GM06990 (cell line): ENCODE results near the gene KIAA0930.

ENCODE experiments used
- DNase-seq: peaks from one replicate; pipeline ENCODE4 v3.0.0-alpha.2; 2011; ENCODE audit not compliant: insufficient read length; ENCODE audit errors: extremely low read depth
- H3K27me3 ChIP-seq: replicated peaks from 2 replicates; pipeline ENCODE4 v1.6.0; 2011; ENCODE audit warnings: low read length; ENCODE audit not compliant: control insufficient read depth, insufficient read depth
- H3K36me3 ChIP-seq: 2 replicates; pipeline ENCODE4 v1.5.1; 2011; ENCODE audit warnings: low read length; ENCODE audit not compliant: control insufficient read depth, insufficient read depth
- H3K4me3 ChIP-seq: replicated peaks from 2 replicates; pipeline ENCODE4 v1.5.1; 2011; ENCODE audit warnings: low read depth, mild to moderate bottlenecking, control low read depth, low read length
- TF ChIP-seq, protein P1 (sequence below): IDR thresholded peaks from 2 replicates; pipeline ENCODE4 v1.5.1; 2011; ENCODE audit warnings: low read length, control low read depth, mild to moderate bottlenecking, inconsistent platforms; ENCODE audit not compliant: insufficient read depth, poor library complexity, severe bottlenecking

The KIAA0930 gene

DNA sequence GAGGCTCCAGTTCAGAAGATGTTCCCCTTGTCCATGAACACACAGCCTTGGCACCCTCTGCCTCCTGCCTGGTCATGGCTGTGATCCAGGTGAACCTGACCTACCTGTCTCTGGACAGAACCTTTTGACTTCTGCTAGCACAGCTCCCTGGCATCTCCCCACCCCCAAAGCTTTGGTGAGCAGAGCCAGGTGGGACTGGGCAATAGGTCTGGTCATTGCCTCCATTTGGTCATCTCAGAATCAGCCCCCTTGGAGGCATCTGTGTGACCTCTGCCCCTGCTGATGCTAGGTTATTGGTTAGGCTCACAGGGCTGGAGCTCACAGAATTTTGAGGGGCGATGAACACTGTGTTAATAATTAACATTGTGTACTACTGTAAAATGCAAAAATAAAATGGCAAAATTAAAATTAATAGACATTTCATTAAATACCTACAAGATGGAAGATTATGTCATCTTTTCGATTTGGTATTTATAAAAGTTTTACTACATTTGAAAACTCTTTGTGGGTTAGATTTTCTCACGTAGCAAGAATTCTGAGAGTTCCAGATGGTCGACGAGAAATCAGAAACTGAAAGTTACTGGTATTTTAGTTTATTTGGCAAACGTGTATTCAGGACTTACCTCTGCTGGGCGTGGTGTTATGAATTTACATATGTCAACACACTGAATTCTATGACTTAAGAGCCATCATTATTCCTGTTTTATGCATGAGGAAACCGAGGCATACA lies 8.3 kb upstream of the KIAA0930 start:
- peak; percentile 60 for DNase-seq
- H3K27me3 ChIP-seq = no peaks in the 10 kb centered on the region
- H3K36me3 ChIP-seq = no peaks in the 10 kb centered on the region
- TF ChIP-seq, protein P1, sequence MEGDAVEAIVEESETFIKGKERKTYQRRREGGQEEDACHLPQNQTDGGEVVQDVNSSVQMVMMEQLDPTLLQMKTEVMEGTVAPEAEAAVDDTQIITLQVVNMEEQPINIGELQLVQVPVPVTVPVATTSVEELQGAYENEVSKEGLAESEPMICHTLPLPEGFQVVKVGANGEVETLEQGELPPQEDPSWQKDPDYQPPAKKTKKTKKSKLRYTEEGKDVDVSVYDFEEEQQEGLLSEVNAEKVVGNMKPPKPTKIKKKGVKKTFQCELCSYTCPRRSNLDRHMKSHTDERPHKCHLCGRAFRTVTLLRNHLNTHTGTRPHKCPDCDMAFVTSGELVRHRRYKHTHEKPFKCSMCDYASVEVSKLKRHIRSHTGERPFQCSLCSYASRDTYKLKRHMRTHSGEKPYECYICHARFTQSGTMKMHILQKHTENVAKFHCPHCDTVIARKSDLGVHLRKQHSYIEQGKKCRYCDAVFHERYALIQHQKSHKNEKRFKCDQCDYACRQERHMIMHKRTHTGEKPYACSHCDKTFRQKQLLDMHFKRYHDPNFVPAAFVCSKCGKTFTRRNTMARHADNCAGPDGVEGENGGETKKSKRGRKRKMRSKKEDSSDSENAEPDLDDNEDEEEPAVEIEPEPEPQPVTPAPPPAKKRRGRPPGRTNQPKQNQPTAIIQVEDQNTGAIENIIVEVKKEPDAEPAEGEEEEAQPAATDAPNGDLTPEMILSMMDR = no peak
- H3K4me3 ChIP-seq = peak overlapping the region; percentile 37

DNA sequence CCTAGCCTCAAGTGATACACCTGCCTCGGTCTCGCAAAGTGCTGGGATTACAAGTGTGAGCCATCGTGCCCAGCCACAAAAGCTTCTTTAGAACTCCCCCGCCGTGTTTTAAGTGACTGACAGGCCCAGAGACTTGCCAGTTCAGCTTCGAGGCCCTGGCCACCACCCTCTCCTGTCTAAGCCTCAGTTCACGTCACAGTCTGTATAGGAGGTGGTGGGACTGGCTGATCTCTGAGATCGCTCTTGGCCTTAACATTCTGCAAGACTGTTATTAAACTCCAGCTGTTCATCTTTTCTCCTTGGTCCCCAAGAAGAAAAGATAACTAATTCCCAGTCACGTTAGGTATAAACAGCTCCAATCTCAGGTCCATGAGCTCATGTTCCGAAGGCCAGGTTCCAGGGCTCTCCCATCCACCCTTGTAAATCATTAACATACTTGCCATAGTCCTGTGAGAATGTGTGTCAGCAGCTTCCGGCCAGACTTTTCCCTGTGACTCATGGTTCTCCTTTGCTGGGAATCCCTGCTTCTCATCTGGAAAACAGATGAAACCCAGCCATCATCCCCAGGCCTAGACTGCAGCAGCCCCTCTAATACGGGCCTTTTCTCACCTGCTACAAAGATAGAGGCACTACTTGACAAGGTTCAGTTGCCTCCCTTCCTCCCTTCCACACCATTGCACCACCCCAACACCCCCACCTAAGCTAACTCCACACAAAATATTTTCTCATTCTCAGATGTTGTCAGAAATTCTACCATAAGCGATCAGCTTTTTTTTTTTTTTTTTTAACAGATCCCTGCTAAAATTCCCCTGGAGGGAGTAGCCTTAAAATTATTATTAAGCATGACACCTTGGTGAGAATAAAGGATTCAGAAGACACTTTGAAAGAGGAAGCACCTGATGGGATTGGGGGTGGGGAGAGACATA lies 5.6 kb upstream of the KIAA0930 start:
- DNase-seq = no peak
- Histone ChIP-seq H3K36me3 (no peaks in the 10 kb centered on the region), H3K4me3 (no peak overlapping the region), H3K27me3 (no peaks in the 10 kb centered on the region)
- TF ChIP-seq, protein P1 = no peak

DNA sequence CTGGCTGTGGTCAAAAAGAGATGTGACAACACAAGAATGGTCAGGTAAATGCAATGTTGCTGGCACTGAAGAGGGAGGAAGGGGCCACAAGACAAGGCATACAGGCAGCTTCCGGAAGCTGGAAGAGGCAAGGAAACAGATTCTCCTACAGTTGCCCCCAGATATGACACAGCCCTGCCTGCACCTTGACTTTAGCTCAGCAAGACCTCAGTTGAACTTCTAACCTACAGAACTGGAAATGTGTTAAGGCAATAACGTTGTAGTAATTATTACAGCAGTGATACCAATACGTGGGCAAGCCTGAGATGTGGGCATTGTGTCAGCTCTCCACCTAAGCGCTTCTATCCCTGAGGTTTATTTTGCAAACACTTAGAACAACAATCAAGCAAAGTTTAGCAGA lies 4.2 kb upstream of the KIAA0930 start:
- Histone ChIP-seq H3K27me3 (no peaks in the 10 kb centered on the region), H3K36me3 (no peaks in the 10 kb centered on the region), H3K4me3 (no peak overlapping the region)
- TF ChIP-seq, protein P1 = no peak
- DNase-seq = no peak

DNA sequence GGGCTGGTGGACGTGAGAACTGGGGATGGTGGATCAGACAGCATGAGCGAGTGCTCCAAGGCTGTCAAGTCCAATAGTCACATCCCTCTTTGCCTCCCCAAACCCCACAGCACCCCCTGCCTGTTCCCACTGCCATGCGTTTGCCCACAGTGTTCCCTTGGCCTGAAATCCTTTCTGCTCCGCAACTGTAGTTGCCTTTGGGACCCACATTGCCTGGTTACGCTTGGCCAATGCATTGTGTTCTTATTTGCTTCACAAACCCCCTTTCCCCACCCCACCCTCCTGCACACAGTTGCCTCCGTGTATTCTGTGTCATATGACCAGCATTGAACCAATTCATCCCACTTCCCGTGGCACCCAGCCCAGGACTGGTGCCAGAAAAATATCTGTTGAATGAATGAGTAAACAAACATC lies 2.1 kb upstream of the KIAA0930 start:
- no peak overlapping the region for H3K4me3 ChIP-seq
- H3K36me3 ChIP-seq = no peaks in the 10 kb centered on the region
- H3K27me3 ChIP-seq = no peaks in the 10 kb centered on the region
- TF ChIP-seq, protein P1 = peak; percentile 11
- no peak for DNase-seq

DNA sequence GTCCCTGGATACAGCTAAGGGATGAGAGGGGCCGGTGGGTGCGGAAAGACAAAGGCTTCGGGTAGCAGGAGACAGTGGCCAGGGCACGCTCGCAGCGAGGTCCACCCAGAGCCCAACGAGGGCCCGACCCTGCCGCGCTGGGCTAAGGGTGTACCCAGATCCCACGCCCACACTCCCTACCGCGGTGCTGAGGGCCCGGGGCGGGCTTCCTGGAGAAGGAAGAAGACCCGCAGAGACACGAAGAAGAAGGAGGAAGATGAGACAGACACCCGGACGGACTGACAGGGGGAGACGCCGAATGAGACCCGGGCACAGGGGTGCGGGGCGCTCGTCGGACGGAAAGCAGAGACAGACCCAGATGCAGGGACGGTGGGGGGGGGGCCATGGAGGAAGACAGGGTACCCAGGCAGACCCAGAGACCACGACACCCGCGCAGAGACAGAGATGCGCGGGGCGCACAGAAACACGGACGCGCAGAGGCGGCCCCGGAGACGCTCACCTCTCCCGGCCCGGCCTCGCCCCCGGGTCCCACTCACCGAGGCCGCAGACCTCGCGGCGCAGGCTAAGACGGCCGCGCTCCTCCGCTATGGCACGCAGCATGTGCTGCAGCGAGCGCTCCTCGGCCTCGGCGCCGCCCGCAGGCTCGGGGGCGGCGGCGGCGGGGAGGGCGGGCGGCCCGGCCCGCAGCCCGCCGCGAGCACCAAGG lies 437 bp downstream of the KIAA0930 start:
- Histone ChIP-seq H3K4me3 (peak overlapping the region; percentile 77), H3K36me3 (no peaks in the 10 kb centered on the region; the same call in 1 of the 2 replicates), H3K27me3 (no peaks in the 10 kb centered on the region)
- DNase-seq = peak; percentile 57
- TF ChIP-seq, protein P1 = no peak
